ENCODE results near the gene PRKACA. TPM values are rescaled to one million over a fixed set of nuclear protein-coding genes. Genes with fewer than 3 reads are reported as not detected.

PRKACA gene
- total RNA-seq, 1 donor from 2014 or later, result 82.9 TPM

DNA sequence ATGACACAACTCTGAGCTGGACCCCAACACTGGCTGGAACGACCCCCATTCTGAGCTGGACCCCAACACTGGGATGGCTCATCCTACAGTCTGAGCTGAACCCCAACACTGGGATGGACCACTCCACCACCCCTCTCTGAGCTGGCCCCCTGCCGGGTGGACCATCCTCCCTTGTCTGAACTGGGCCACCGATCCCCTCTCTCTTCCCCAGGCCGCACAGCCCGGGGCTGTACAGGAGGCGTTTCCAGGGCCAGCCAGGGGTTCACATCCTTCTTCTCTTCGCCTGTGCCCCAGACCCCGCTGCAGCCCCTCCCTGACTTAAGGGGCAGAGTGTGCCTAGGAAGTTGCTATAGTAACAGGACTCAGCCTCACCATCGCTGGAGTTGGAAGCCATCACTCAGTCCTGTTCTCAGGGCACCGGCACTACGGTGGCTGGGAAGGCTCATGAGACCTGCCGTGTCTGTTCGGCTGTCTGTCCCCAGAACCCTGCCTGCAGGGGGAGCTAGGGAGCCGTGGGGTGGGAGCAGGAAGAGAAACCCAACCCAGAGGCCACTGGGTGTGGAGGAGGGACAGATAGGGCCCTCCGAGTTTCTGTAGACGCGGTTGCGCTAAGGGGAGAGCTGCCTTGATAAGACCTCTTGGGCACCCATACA, 3.7 kb downstream of the PRKACA start:
- Mint-ChIP-seq H3K27me3 (ENCODE audit: unreplicated experiment) (peaks cover 10% of the 10 kb centered on the region), H3K4me1 (ENCODE audit: low read depth, unreplicated experiment) (peaks cover 17% of the 10 kb centered on the region), H3K27ac (ENCODE audit: unreplicated experiment) (no peak overlapping the region), H3K9me3 (ENCODE audit: unreplicated experiment) (peaks cover 5% of the 10 kb centered on the region), H3K36me3 (ENCODE audit: unreplicated experiment) (no peaks in the 10 kb centered on the region), H3K4me3 (ENCODE audit: unreplicated experiment) (no peak overlapping the region)
- TF ChIP-seq, protein P1, sequence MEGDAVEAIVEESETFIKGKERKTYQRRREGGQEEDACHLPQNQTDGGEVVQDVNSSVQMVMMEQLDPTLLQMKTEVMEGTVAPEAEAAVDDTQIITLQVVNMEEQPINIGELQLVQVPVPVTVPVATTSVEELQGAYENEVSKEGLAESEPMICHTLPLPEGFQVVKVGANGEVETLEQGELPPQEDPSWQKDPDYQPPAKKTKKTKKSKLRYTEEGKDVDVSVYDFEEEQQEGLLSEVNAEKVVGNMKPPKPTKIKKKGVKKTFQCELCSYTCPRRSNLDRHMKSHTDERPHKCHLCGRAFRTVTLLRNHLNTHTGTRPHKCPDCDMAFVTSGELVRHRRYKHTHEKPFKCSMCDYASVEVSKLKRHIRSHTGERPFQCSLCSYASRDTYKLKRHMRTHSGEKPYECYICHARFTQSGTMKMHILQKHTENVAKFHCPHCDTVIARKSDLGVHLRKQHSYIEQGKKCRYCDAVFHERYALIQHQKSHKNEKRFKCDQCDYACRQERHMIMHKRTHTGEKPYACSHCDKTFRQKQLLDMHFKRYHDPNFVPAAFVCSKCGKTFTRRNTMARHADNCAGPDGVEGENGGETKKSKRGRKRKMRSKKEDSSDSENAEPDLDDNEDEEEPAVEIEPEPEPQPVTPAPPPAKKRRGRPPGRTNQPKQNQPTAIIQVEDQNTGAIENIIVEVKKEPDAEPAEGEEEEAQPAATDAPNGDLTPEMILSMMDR (IDR thresholded peaks at IDR 0.05; ENCODE audit: partially characterized antibody, unreplicated experiment), result no peak
- DNase-seq, result peak; percentile 31

- H3K27me3 Mint-ChIP-seq (ENCODE audit: unreplicated experiment), result peaks cover 6% of the 10 kb centered on the region
- TF ChIP-seq, protein P1 (IDR thresholded peaks at IDR 0.05; ENCODE audit: partially characterized antibody, unreplicated experiment), result no peak
- no peak overlapping the region for H3K4me3 Mint-ChIP-seq (ENCODE audit: unreplicated experiment)
- no peak for DNase-seq
- peaks cover 17% of the 10 kb centered on the region for H3K4me1 Mint-ChIP-seq (ENCODE audit: low read depth, unreplicated experiment)
- peak overlapping the region; percentile 22 for H3K27ac Mint-ChIP-seq (ENCODE audit: unreplicated experiment)
- H3K9me3 Mint-ChIP-seq (ENCODE audit: unreplicated experiment), result peaks cover 4% of the 10 kb centered on the region
- H3K36me3 Mint-ChIP-seq (ENCODE audit: unreplicated experiment), result no peaks in the 10 kb centered on the region
These were observed 4.7 kb downstream of the PRKACA start for GRCh38 chr19:14112809-14113385.

GRCh38 chr19:14112051-14112808, 5.3 kb downstream of the PRKACA start:
- Mint-ChIP-seq H3K27ac (ENCODE audit: unreplicated experiment) (no peak overlapping the region), H3K9me3 (ENCODE audit: unreplicated experiment) (peaks cover 4% of the 10 kb centered on the region), H3K4me3 (ENCODE audit: unreplicated experiment) (no peak overlapping the region), H3K27me3 (ENCODE audit: unreplicated experiment) (peaks cover 6% of the 10 kb centered on the region), H3K4me1 (ENCODE audit: low read depth, unreplicated experiment) (peaks cover 18% of the 10 kb centered on the region), H3K36me3 (ENCODE audit: unreplicated experiment) (no peaks in the 10 kb centered on the region)
- TF ChIP-seq, protein P1 (IDR thresholded peaks at IDR 0.05; ENCODE audit: partially characterized antibody, unreplicated experiment), result no peak
- DNase-seq, result no peak

DNA sequence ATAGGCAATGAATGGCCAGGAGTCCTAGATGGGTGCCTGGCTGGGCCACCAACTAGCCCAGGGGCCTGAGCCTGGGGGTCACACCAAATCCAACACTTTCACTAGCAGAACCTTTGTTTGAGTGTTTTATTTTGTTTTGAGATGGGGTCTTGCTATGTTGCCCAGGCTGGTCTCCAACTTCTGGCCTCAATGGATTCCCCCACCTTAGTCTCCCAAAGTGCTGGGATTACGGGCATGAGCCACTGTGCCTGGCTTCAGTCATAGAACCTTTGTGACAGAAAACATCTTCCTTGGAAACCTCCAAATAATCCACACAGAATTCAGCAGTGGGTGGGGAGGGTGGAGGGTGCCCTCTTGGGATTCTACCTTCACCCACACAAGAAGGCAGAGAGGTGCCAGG, 6.1 kb downstream of the PRKACA start:
- TF ChIP-seq, protein P1 (IDR thresholded peaks at IDR 0.05; ENCODE audit: partially characterized antibody, unreplicated experiment), result no peak
- DNase-seq, result no peak
- Mint-ChIP-seq H3K9me3 (ENCODE audit: unreplicated experiment) (peaks cover 2% of the 10 kb centered on the region), H3K27me3 (ENCODE audit: unreplicated experiment) (peaks cover 2% of the 10 kb centered on the region), H3K4me3 (ENCODE audit: unreplicated experiment) (no peak overlapping the region), H3K4me1 (ENCODE audit: low read depth, unreplicated experiment) (peaks cover 16% of the 10 kb centered on the region), H3K27ac (ENCODE audit: unreplicated experiment) (no peak overlapping the region), H3K36me3 (ENCODE audit: unreplicated experiment) (no peaks in the 10 kb centered on the region)

DNA sequence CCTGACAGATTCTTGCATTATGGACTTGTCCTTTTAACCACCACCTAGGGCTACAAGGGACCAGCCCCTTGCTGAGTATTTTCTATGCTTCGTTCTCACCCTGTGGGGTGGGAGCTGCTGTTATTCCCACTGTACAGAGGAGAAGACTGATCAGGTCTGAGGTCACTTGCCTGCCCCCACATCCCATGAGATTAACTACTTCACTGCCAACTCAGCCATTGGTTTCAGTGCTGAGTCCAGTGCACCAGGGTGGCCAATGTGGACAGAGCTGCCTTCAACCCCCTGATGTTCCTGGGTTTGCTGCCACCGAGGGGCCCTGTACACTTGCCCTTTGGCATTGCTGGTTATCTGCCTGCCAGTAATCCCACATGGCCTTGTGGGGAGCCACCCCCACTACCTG, 6.9 kb downstream of the PRKACA start:
- Mint-ChIP-seq H3K27me3 (ENCODE audit: unreplicated experiment) (no peaks in the 10 kb centered on the region), H3K4me1 (ENCODE audit: low read depth, unreplicated experiment) (peaks cover 10% of the 10 kb centered on the region), H3K4me3 (ENCODE audit: unreplicated experiment) (no peak overlapping the region), H3K27ac (ENCODE audit: unreplicated experiment) (no peak overlapping the region), H3K9me3 (ENCODE audit: unreplicated experiment) (no peaks in the 10 kb centered on the region), H3K36me3 (ENCODE audit: unreplicated experiment) (no peaks in the 10 kb centered on the region)
- TF ChIP-seq, protein P1 (IDR thresholded peaks at IDR 0.05; ENCODE audit: partially characterized antibody, unreplicated experiment), result no peak
- no peak for DNase-seq

Data from glutamatergic neuron (in vitro differentiated cells).